DOHH2 (cell line): ENCODE measurements around the gene HFE.

Experiments used
- CTCF ChIP-seq: fragments of 200-600 bp; sonication (generic); IDR thresholded peaks from one replicate; pipeline ENCODE4 v1.5.1; 2014; ENCODE audit warnings: antibody characterized with exemption, mild to moderate bottlenecking, low read depth, low read length; ENCODE audit not compliant: poor library complexity, severe bottlenecking
- EZH2phosphoT487 ChIP-seq: fragments of 200-600 bp; sonication (generic); IDR thresholded peaks from 2 replicates; pipeline ENCODE4 v1.6.1; 2017; ENCODE audit warnings: borderline replicate concordance, mild to moderate bottlenecking, antibody characterized with exemption, low read length, moderate library complexity, mixed read lengths

GRCh38 chr6:26089272-26089671, 2.0 kb downstream of the HFE start:
- no peak for TF ChIP-seq CTCF
- no peak for TF ChIP-seq EZH2phosphoT487
